D721Med (cell line): ENCODE results near the gene RNF41.

ENCODE experiments used
- DNase-seq: peaks from one replicate; pipeline ENCODE4 v3.0.0; 2011; ENCODE audit warnings: low spot score; ENCODE audit not compliant: insufficient read length
- FAIRE-seq: peaks from 2 replicates; lab custom pipeline; 2011; peaks lifted over from hg19 to GRCh38; lab: Jason Lieb, UNC
- TF ChIP-seq, protein P1 (sequence below): IDR thresholded peaks from 2 replicates; pipeline ENCODE4 v1.5.1; 2012; ENCODE audit warnings: mild to moderate bottlenecking, control low read depth; ENCODE audit not compliant: insufficient read depth; ENCODE audit errors: missing control alignments

Gene RNF41

DNA sequence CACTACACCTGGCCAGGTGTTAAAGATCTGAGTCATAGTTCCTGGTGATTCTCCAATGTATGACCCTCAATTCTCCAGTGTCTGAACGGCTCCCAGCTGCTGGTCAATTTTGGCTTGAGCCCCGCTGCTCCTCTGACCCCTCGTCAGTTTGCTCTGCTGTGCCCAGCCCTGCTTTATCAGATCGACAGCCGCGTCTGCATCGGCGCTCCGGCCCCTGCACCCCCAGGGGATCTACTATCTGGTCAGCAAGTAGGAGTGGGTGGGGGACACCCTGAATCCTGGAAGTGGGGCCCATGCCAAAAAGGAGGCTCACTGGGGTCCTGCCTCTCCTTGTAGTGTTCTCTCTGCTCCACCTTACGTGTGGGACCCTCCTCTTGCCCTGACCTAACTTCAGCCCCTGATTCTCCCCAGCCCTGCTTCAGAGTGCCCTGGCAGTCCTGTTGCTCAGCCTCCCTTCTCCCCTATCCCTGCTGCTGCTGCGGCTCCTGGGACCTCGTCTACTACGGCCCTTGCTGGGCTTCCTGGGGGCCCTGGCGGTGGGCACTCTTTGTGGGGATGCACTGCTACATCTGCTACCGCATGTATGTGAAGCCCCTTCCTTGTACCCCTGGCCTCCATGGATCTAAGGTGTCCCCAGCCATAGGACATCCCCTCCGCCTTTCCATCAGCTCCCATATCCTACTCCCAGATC is 13.2 kb upstream of the RNF41 start:
- DNase-seq (no peak), FAIRE-seq (no peak)
- TF ChIP-seq, protein P1, sequence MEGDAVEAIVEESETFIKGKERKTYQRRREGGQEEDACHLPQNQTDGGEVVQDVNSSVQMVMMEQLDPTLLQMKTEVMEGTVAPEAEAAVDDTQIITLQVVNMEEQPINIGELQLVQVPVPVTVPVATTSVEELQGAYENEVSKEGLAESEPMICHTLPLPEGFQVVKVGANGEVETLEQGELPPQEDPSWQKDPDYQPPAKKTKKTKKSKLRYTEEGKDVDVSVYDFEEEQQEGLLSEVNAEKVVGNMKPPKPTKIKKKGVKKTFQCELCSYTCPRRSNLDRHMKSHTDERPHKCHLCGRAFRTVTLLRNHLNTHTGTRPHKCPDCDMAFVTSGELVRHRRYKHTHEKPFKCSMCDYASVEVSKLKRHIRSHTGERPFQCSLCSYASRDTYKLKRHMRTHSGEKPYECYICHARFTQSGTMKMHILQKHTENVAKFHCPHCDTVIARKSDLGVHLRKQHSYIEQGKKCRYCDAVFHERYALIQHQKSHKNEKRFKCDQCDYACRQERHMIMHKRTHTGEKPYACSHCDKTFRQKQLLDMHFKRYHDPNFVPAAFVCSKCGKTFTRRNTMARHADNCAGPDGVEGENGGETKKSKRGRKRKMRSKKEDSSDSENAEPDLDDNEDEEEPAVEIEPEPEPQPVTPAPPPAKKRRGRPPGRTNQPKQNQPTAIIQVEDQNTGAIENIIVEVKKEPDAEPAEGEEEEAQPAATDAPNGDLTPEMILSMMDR, result no peak

DNA sequence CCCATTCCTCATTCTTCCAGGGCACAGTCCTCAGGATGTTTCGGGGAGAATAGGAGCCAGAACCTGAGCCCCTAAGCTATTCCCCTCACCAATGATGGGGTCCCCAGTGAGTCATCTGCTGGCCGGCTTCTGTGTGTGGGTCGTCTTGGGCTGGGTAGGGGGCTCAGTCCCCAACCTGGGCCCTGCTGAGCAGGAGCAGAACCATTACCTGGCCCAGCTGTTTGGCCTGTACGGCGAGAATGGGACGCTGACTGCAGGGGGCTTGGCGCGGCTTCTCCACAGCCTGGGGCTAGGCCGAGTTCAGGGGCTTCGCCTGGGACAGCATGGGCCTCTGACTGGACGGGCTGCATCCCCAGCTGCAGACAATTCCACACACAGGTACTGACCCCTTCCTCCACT is 9.5 kb upstream of the RNF41 start:
- DNase-seq (no peak), FAIRE-seq (no peak)
- TF ChIP-seq, protein P1, result no peak

DNA sequence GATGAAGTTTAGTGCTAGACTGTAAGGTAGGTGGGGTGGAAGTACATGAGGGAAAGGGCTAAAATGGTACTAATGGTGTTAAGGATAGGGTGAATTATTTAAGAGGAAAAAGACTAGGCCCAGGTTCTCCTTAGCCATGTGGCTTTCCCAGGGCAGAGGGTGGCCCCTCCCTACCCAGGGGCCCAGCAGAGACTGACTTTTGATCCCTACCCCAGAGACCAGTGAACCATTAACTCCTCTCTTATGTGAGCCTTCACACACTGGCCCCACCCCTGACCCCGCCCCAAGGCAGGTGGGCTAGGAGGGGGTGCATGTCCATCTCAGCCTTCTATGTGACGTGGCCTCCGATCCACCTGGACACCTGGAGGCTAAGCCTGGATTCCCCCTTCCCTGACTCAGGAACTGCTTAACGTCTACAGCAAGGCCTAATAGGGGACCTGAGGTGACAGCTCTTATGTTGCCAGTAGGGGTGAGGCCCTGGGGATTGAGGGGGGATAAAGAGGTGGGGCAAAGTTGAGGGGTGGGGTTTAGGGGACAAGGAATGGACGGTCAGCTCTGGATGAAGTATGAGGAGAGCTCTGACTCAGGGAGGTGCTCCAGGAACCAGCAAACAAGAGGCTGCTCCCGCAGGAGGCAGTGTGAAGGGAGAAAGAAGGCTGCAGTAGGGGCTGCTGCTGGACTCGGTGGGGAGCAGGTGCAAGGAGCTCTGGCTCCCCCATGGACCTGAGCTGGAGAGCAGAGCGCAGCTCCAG is 8.9 kb upstream of the RNF41 start:
- FAIRE-seq (no peak), DNase-seq (no peak)
- TF ChIP-seq, protein P1, result no peak

DNA sequence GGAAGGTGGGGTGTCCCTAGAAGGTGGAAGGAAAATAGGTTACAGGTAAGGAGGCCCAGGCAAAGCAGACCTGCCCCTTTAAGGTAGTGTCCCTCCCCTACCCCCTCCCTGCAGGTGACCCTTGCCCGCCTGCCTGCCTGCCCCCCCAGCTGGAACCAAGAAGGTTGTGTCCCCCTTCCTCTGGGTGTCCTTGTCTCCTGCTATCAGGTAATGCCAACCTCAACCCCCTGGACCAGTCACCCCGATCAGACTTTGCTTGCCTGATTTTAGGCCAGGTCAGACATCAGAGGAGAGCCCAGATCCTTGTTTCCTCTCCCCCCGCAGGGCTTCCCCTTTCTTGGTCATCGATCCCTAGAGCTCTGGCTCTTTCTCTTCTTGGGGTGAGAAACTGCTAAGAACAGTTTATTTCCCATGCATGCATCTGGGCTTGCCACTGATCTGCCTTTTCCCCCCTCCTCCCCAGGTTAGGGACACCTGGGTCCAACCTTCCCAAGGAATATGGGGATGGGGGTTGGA is 8.3 kb upstream of the RNF41 start, which contains the start of gene SLC39A5:
SLC39A5 (plus strand) TSS at position 136 of the 516 bp plus-strand sequence. CDS start 1,224 bp downstream, outside the sequence.
- FAIRE-seq (no peak), DNase-seq (no peak)
- TF ChIP-seq, protein P1, result no peak

DNA sequence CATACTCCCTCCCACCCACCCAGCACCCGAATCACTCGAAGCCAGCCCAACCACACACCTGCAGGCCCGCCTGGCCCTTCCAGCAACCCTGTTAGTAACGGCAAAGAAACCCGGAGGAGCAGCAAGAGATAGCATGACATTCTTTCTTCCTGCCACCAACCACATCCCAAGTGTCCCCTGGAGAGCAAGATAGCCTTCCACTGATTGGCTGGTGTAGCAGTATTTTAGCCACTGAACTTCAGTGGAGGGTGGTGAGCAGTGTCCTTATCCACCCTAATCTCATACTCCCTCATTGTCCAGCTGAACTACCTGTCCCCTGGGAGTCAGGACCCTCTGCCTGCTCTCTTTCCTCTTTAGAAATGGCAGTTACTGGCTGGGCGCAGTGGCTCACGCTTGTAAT is 7.4 kb upstream of the RNF41 start:
- DNase-seq (no peak), FAIRE-seq (no peak)
- TF ChIP-seq, protein P1, result no peak

DNA sequence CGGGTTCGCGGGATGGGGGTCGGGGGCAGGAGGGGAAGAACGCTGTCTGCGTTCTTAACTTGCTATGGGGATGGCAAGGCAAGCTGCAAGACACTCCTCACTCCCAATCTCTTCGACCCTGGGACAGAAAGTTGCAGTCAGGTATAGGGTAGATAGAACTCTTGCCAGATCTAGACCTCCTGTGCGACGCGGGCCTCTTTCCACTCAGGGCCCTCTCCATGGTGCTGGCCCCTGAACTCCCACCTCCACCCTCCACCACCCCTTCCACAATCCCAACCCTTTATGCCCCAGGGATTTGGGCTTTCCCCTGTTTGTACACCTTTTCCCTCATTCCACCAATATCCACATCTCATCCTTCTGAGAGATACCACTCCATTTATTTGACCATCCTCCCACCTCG is 3.2 kb upstream of the RNF41 start:
- FAIRE-seq (no peak), DNase-seq (no peak)
- TF ChIP-seq, protein P1, result no peak
